AG08396 (cell line): ENCODE measurements around the gene VAMP4.

Source experiments
- DNase-seq: peaks from one replicate; pipeline ENCODE4 v3.0.0; 2012; ENCODE audit warnings: low spot score, mixed read lengths

Gene VAMP4

DNA sequence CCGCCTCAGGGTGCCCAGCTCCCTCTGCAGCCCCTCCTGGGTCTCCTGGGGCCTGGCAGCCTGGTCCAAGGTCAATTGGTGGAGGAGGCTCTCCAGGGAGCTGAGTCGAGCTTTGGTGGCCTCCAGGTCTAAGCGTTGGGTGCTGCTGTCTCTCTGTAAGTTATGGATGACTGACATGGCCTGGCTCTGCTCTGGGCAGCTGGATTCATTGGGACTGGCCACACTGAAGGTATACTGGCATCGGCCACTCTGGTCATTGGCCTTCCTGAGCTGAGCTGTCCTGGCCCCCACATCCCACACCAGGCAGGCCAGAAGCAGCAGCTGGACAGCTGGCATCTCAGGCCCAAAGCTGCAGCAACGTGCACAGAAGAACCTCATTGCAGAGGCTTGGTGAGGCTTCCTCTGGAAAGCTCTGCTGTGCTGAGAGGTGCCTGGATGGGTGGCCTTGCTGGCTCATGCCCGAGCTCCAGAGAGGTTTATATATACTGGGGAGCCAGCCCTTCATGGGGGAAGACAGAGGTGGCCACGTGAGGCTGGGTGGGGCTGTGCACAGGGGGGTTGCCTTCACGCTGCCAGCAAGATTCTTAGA is 89.5 kb downstream of the VAMP4 start, which contains the start of gene MYOC:
Gene MYOC, minus strand, starts transcription at position 455 of the 589 bp plus-strand sequence. Its CDS starts 77 bp downstream, at position 378.
- DNase-seq = no peak
